Mesendoderm (in vitro differentiated cells): Measurements from ENCODE around the gene ABCB7.

Experiments
- DNase-seq: peaks from one replicate; pipeline ENCODE4 v3.0.0; 2013
- H2AK5ac ChIP-seq: 2 replicates; pipeline ENCODE4 v1.6.1; 2013; ENCODE audit warnings: low read length, inconsistent platforms
- H2BK120ac ChIP-seq: 2 replicates; pipeline ENCODE4 v1.6.1; 2013; ENCODE audit warnings: low read depth, mild to moderate bottlenecking, low read length, moderate library complexity, mixed read lengths
- H2BK15ac ChIP-seq: replicated peaks from 2 replicates; pipeline ENCODE4 v1.6.1; 2013; ENCODE audit warnings: low read depth, mild to moderate bottlenecking, moderate library complexity
- H2BK5ac ChIP-seq: 2 replicates; pipeline ENCODE4 v1.6.1; 2013; ENCODE audit warnings: low read length, inconsistent platforms
- H3K18ac ChIP-seq: 2 replicates; pipeline ENCODE4 v1.6.1; 2013; ENCODE audit warnings: mild to moderate bottlenecking, low read length, mixed read lengths
- H3K23ac ChIP-seq: one replicate; pipeline ENCODE4 v1.6.1; 2013; ENCODE audit warnings: low read length
- H3K27ac ChIP-seq: 2 replicates; pipeline ENCODE4 v1.5.1; 2013; ENCODE audit warnings: low read depth, mild to moderate bottlenecking, inconsistent platforms, low read length, moderate library complexity
- H3K27me3 ChIP-seq: 2 replicates; pipeline ENCODE4 v1.6.1; 2013; ENCODE audit warnings: low read length, control low read depth, mild to moderate bottlenecking, inconsistent platforms; ENCODE audit not compliant: insufficient read depth, poor library complexity
- H3K36me3 ChIP-seq: 2 replicates; pipeline ENCODE4 v1.6.1; 2013; ENCODE audit warnings: low read length, inconsistent platforms; ENCODE audit not compliant: control insufficient read depth, insufficient read depth
- H3K4ac ChIP-seq: one replicate; pipeline ENCODE4 v1.6.1; 2013; ENCODE audit warnings: low read depth, mild to moderate bottlenecking, low read length, moderate library complexity
- H3K4me1 ChIP-seq: 2 replicates; pipeline ENCODE4 v1.6.1; 2013; ENCODE audit warnings: low read depth, low read length, inconsistent platforms; ENCODE audit not compliant: control insufficient read depth
- H3K4me2 ChIP-seq: 2 replicates; pipeline ENCODE4 v1.6.1; 2013; ENCODE audit warnings: low read length
- H3K4me3 ChIP-seq: 2 replicates; pipeline ENCODE4 v1.5.1; 2013; ENCODE audit warnings: mild to moderate bottlenecking, low read length
- H3K56ac ChIP-seq: one replicate; pipeline ENCODE4 v1.6.1; 2013; ENCODE audit warnings: low read length
- H3K79me1 ChIP-seq: 2 replicates; pipeline ENCODE4 v1.6.1; 2013; ENCODE audit warnings: low read length, inconsistent platforms
- H3K79me2 ChIP-seq: 2 replicates; pipeline ENCODE4 v1.6.1; 2013; ENCODE audit warnings: mild to moderate bottlenecking, low read length; ENCODE audit not compliant: control insufficient read depth, insufficient read depth
- H3K9ac ChIP-seq: 2 replicates; pipeline ENCODE4 v1.6.1; 2013; ENCODE audit warnings: low read length, inconsistent platforms
- H4K5ac ChIP-seq: one replicate; pipeline ENCODE4 v1.6.1; 2013; ENCODE audit warnings: low read length
- H4K8ac ChIP-seq: one replicate; pipeline ENCODE4 v1.6.1; 2013; ENCODE audit warnings: low read depth, mild to moderate bottlenecking, control low read depth, low read length, moderate library complexity
- WGBS: extraction: QIAGEN DNeasy Blood & Tissue Kit; methylation state at CpG from one replicate; pipeline ENCODE4 v1.1.7; 2013; ENCODE audit warnings: low lambda C conversion rate, missing lambda C conversion rate; ENCODE audit not compliant: insufficient coverage; ENCODE audit errors: extremely low coverage; 5-methylcytosine and 5-hydroxymethylcytosine counted together

The ABCB7 gene

DNA sequence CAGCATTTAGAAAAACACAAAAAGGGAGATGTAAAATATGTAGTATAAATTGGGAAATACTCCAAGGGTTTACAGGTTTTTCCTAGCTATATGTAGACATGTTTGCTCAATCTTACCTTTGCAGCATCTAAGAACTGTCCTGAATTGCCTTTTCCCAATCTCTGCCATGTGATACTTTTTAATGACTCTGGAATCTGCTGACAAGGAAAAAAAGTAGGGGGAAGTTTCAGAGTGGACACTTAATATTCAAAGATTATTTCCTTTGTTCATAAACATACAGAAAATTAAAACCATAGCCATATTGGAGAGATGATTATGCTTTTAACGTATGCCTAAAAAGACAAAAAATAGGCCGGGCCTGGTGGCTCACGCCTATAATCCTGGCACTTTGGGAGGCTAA is 41.4 kb downstream of the ABCB7 start:
- Histone ChIP-seq H4K5ac (no peak overlapping the region), H3K9ac (no peak overlapping the region), H3K27ac (no peak overlapping the region), H2AK5ac (no peak overlapping the region), H3K23ac (no peak overlapping the region), H3K4me1 (peaks cover 2% of the 10 kb centered on the region), H3K36me3 (no peaks in the 10 kb centered on the region), H3K4me2 (no peak overlapping the region), H3K56ac (no peak overlapping the region), H4K8ac (no peak overlapping the region), H3K27me3 (no peaks in the 10 kb centered on the region), H3K18ac (no peak overlapping the region), H3K4ac (no peak overlapping the region), H3K4me3 (no peak overlapping the region), H2BK15ac (no peak overlapping the region), H3K79me2 (no peaks in the 10 kb centered on the region), H3K79me1 (no peaks in the 10 kb centered on the region), H2BK120ac (no peak overlapping the region), H2BK5ac (no peak overlapping the region)
- DNase-seq = no peak
- no CpG with 5 or more reads among the region's 3 CpGs for WGBS

DNA sequence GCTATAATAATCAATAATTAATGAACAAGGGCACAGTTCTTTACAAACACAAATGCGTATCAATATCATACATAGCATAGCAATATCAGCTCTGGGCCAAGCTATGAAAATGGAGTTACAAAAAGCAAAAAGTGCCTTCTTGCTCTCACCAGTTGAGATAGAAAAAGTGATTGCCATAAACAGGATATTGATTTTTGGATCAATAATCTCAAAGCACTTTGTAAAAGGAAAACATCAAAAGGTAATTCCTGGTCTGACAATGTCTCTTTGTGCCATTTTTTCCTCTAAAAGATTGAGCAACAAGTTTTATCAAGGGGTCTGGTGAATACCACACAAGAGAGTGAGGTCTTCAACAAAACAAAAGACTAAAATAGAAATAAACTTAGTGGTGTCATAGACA is 42.4 kb downstream of the ABCB7 start:
- H2BK5ac ChIP-seq = no peak overlapping the region
- no peak overlapping the region for H3K23ac ChIP-seq
- no peak overlapping the region for H2BK120ac ChIP-seq
- H3K4me3 ChIP-seq = no peak overlapping the region
- H3K27ac ChIP-seq = no peak overlapping the region
- H3K4ac ChIP-seq = no peak overlapping the region
- H4K5ac ChIP-seq = no peak overlapping the region
- no peak overlapping the region for H3K4me2 ChIP-seq
- H3K36me3 ChIP-seq = no peaks in the 10 kb centered on the region
- H4K8ac ChIP-seq = no peak overlapping the region
- no CpG with 5 or more reads among the region's 1 CpG for WGBS
- no peak overlapping the region for H2BK15ac ChIP-seq
- no peaks in the 10 kb centered on the region for H3K79me1 ChIP-seq
- H3K18ac ChIP-seq = no peak overlapping the region
- H2AK5ac ChIP-seq = no peak overlapping the region
- H3K4me1 ChIP-seq = peaks cover 2% of the 10 kb centered on the region
- DNase-seq = no peak
- no peak overlapping the region for H3K56ac ChIP-seq
- H3K79me2 ChIP-seq = no peaks in the 10 kb centered on the region
- no peaks in the 10 kb centered on the region for H3K27me3 ChIP-seq
- H3K9ac ChIP-seq = no peak overlapping the region

DNA sequence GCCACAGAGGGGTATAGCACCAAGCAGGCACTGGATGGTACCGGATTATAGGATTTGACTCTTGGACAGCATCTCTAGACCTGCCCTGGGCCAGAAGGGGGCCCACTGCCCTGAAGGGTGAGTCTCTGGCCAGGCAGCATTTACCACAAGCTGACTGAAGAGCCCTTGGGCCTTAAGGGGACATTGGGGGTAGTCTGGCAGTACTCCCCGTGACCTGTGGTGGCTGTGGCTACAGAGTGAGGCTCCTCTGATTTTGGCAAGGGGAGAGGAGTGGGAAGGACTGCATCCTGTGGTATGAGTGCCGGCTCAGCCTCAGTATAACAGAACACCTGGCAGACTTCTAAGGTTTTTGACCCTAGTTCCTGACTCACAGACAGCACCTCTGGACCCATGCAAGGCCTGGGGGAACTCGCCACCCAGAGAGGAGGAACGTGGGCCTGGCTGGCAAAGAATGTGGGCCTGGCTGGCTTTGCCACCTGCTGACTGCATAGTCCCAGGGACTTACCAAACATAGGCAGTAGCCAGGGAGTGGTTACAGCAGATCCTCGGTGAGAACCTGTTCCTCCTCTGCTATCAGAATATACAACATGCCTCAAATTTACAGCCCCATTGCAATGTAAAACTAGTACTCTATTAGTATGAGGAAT is 48.1 kb downstream of the ABCB7 start:
- H3K4me3 ChIP-seq = no peak overlapping the region
- no peaks in the 10 kb centered on the region for H3K27me3 ChIP-seq
- H3K27ac ChIP-seq = no peak overlapping the region
- H2AK5ac ChIP-seq = no peak overlapping the region
- no peak overlapping the region for H4K5ac ChIP-seq
- no peak overlapping the region for H2BK15ac ChIP-seq
- H3K79me2 ChIP-seq = no peaks in the 10 kb centered on the region
- H4K8ac ChIP-seq = no peak overlapping the region
- H3K79me1 ChIP-seq = no peaks in the 10 kb centered on the region
- H3K4ac ChIP-seq = no peak overlapping the region
- no peak overlapping the region for H2BK5ac ChIP-seq
- DNase-seq = peak; percentile 46
- no peak overlapping the region for H3K56ac ChIP-seq
- no peak overlapping the region for H2BK120ac ChIP-seq
- no peak overlapping the region for H3K23ac ChIP-seq
- no peak overlapping the region for H3K9ac ChIP-seq
- H3K36me3 ChIP-seq = no peaks in the 10 kb centered on the region
- H3K18ac ChIP-seq = no peak overlapping the region
- no peaks in the 10 kb centered on the region for H3K4me1 ChIP-seq
- no CpG with 5 or more reads among the region's 6 CpGs for WGBS
- no peak overlapping the region for H3K4me2 ChIP-seq

GRCh38 chrX:75106772-75107171 is 49.3 kb downstream of the ABCB7 start:
- Histone ChIP-seq H3K4me2 (no peak overlapping the region), H3K23ac (no peak overlapping the region), H3K9ac (no peak overlapping the region), H3K4me1 (no peaks in the 10 kb centered on the region), H3K27ac (no peak overlapping the region), H4K5ac (no peak overlapping the region), H2AK5ac (no peak overlapping the region), H2BK120ac (no peak overlapping the region), H3K4ac (no peak overlapping the region), H3K56ac (no peak overlapping the region), H4K8ac (no peak overlapping the region), H3K4me3 (no peak overlapping the region), H3K79me1 (no peaks in the 10 kb centered on the region), H3K18ac (no peak overlapping the region), H3K27me3 (no peaks in the 10 kb centered on the region), H3K36me3 (no peaks in the 10 kb centered on the region), H2BK15ac (no peak overlapping the region), H3K79me2 (no peaks in the 10 kb centered on the region), H2BK5ac (no peak overlapping the region)
- DNase-seq = no peak
- WGBS = no CpG with 5 or more reads among the region's 10 CpGs

DNA sequence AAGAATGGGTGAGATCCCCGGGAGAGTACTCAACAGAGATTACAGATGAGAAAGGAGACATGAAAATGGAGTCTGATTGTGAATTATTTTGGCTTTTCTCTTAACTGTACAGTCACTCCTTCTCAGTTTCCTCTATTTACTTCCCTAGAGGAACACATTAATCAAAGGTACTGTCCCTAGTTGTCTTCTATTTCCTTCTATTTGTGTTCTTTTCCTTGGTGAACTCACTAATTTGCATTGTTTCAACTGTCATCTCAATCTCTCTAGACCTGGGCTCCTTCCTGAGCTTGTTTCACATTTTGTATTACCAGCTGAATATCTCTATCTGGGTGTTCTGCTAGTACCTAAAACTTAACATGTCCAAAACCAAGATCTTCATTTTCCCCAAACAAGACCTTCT is 59.8 kb downstream of the ABCB7 start:
- Histone ChIP-seq H3K9ac (no peak overlapping the region), H2BK15ac (no peak overlapping the region), H3K4ac (no peak overlapping the region), H3K4me2 (no peak overlapping the region), H2AK5ac (no peak overlapping the region), H2BK120ac (no peak overlapping the region), H3K79me1 (no peaks in the 10 kb centered on the region), H2BK5ac (no peak overlapping the region), H3K79me2 (no peaks in the 10 kb centered on the region), H3K27me3 (no peaks in the 10 kb centered on the region), H3K56ac (no peak overlapping the region), H3K27ac (no peak overlapping the region), H3K4me1 (no peaks in the 10 kb centered on the region), H3K36me3 (no peaks in the 10 kb centered on the region), H3K4me3 (no peak overlapping the region), H3K18ac (no peak overlapping the region), H4K8ac (no peak overlapping the region), H3K23ac (no peak overlapping the region), H4K5ac (no peak overlapping the region)
- WGBS = no CpG with 5 or more reads among the region's 1 CpG
- DNase-seq = no peak

DNA sequence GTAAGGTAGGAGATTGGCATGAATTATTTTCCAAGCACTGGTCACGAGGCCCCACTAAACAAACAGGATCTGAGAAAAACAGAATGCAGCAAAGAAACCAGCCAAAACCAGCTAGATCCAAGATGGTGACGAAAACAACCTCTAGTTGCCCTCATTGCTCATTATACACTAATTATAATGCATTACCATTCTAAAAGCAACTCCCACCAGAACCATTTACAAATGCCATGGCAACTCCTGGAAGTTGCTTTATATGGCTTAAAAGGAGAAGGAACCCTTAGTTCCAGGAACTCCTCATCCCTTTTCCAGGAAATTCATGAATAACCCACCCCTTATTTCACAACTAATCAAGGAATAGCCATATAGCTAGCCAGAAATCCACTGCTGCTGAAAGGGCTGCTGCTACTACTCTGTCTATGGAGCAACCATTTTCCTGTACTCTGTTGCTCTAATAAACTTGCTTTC is 69.3 kb downstream of the ABCB7 start:
- Histone ChIP-seq H4K8ac (no peak overlapping the region), H3K36me3 (no peaks in the 10 kb centered on the region), H3K18ac (no peak overlapping the region), H3K4me1 (no peaks in the 10 kb centered on the region), H2BK120ac (no peak overlapping the region), H3K4ac (no peak overlapping the region), H3K79me1 (no peaks in the 10 kb centered on the region), H3K27ac (no peak overlapping the region), H3K27me3 (no peaks in the 10 kb centered on the region), H3K4me3 (no peak overlapping the region), H2BK15ac (no peak overlapping the region), H3K4me2 (no peak overlapping the region), H3K79me2 (no peaks in the 10 kb centered on the region), H2BK5ac (no peak overlapping the region), H3K56ac (no peak overlapping the region), H3K23ac (no peak overlapping the region), H2AK5ac (no peak overlapping the region), H4K5ac (no peak overlapping the region), H3K9ac (no peak overlapping the region)
- DNase-seq = no peak
- no CpG with 5 or more reads among the region's 2 CpGs for WGBS
